T-helper 22 cell (primary cell): ENCODE results near the gene NUBP2.
"Not testable (repeated sequence)": the region's sequence is repeated elsewhere in the genome, so short reads cannot be mapped to it uniquely, and the experiment has no call there.

Experiments used
- DNase-seq: peaks from one replicate; pipeline ENCODE4 v3.0.0-alpha.2; 2020; ENCODE audit warnings: low read depth

The NUBP2 gene

DNA sequence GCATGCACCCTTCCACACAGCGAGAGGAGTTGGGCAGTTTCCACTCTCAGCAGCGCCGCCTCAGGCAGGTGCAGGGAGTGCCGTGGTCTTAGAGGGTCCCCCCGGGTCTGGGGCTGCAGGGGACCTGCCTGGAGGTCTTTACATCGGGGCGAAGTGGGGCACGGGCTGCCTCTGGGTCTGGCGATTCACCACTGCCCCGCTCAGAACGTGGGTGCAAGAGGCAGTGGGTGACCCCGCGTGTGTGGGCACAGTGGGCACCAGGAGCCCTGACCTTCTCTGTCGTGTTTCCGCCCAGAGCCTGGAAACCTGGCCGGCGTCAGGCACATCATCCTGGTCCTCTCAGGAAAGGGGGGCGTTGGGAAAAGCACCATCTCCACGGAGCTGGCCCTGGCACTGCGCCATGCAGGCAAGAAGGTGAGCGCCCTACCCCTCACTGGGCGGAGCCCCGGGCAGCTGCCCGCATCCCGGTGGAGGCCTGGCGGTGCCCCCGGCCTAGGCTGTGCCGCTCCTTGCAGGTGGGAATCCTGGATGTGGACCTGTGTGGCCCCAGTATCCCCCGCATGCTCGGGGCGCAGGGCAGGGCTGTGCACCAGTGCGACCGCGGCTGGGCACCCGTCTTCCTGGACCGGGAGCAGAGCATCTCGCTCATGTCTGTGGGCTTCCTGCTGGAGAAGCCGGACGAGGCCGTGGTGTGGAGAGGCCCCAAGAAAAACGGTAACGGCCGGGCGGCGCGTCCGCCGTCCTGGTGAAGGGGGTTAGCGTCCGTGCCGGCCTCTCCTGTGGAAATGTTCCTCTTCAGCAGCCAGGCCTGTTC is 3.7 kb downstream of the NUBP2 start:
- DNase-seq = no peak

DNA sequence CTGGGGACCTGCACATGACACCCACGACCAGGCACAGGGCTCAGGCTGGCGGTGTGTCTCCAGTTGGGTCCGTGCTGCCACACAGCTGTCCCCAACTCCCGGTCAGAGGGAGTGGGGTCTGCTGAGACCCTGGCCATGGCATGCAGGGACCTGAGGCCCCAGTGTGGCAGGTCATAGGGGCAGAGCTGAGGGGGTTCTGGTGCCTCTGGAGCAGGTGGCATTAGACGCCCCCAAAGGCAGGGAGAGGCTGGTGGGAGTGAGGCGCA is 4.2 kb downstream of the NUBP2 start:
- no peak for DNase-seq

- no peak for DNase-seq
Observed at GRCh38 chr16:1787322-1788094, 4.7 kb downstream of the NUBP2 start.

GRCh38 chr16:1788095-1788707 is 5.4 kb downstream of the NUBP2 start:
- DNase-seq = no peak

DNA sequence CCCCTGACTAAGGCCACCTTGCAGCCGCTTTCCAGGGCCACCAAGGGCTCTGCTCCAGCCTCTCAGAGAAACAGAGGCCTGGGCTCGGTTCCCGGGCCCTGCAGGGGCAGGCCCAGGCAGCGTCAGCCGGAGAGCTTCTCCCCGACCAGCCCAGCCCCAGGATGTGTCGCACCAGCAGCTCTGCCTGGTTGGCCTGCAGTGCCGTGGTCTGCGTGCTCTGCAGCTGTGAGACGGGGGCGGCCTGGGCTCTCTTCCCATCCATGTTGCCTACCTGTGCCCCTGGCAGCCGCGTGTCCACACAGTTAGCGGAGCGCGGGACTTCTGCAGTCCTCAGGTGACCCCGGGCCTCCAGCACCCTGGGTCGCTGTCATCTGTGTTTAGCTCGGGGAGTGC is 5.9 kb downstream of the NUBP2 start:
- DNase-seq = no peak

DNA sequence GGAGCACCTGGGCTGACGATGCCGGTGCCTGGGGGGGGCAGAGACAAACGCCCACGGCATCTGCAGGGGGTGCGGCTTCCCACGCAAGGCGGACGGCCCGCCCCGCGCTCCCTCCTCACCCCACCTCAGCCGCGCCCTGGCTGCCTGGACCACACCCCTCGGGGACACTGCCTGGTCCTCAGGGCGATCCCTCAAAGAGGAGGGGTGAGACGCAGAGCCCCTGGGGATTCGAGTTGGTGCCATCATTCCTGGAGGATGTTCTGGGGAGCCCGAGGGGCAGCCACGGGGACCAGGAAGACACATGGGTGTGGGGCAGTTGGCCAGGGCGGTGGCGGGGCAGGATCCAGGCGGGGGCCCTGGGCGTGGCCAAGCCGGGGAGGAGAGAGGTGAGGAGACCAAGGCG is 6.9 kb downstream of the NUBP2 start:
- DNase-seq = no peak

DNA sequence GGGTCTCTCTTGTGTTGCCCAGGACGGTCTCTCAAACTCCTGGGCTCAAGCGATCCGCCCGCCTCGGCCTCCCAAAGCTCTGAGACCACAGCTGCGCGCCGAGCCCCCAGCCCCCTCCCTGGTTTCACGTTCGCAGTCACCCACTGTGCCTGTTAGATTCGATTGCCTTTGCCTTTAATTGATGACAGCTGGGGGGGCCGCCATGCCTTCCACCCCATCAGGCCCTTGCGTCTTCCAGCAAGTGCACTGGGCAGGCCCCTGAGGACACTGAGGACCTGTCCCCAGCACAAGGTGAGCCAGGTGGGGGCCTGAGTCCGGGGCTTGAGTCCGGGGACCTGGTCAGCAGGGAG is 7.5 kb downstream of the NUBP2 start:
- no peak for DNase-seq

- no peak for DNase-seq
Observed at GRCh38 chr16:1790611-1791255, 8.0 kb downstream of the NUBP2 start.

- DNase-seq = no peak
Observed at GRCh38 chr16:1791256-1791942, 8.6 kb downstream of the NUBP2 start.

- DNase-seq = no peak
Observed at GRCh38 chr16:1791943-1792812, 9.4 kb downstream of the NUBP2 start.

DNA sequence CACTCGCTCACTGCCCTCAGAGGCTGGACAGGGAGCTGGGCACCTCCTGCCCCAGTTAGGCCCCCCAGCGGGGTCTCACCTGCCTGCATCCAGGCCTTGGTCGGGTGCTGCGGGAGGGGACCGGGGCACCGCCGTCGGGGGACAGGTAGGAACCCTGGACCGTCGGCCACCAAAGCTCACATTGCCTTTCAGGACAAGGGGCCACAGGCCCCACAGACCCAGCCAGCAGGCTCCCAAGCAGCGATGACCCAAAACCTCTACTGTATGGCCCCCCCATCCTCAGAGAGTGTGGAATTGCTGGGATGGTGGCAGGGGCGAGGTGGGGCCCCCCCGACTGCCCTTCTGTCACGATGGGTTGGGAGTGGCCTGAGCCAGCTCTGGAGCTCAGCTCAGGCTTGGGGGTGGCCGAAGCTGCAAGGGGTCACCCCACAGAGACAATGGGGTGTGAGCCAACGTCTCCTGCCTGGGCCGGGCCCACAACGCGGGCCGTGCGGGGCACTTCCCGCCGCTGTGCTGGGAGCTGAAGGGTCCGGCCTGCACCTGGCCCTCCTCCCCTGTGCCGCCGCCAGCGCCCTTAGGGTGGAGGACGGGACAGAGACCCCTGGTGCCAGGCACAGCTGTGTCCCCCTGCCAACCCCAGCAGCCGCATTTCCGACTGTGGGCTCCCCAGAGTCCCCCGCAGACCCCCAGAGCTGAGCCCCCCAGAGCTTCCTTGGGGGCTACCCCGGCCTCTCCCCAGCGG is 10.2 kb downstream of the NUBP2 start:
- DNase-seq = no peak

GRCh38 chr16:1793578-1794220 is 10.9 kb downstream of the NUBP2 start, which contains the start of gene IGFALS:
Gene IGFALS, minus strand, starts transcription at chr16:1793705. Its CDS starts 53 bp downstream, at chr16:1793652.
- DNase-seq = no peak

GRCh38 chr16:1794221-1794871 is 11.6 kb downstream of the NUBP2 start:
- DNase-seq = no peak

GRCh38 chr16:1794908-1795666 is 12.3 kb downstream of the NUBP2 start:
- DNase-seq = no peak

DNA sequence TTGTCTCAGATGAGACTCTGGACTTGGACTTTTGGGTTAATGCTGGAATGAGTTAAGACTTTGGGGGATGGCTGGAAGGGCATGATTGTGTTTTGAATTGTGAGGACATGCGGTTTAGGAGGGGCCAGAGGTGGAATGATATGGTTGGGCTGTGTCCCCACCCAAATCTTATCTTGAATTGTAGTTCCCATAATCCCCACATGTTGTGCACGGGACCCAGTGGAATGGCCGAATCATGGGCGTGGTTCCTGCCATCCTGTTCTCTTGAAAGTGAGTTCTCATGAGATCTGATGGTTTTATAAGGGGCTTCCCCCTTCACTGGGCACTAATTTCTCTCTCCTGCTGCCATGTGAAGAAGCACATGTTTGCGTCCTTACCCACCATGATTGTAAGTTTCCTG is 16.5 kb downstream of the NUBP2 start:
- DNase-seq = not testable (repeated sequence)

GRCh38 chr16:1800701-1801100 is 17.9 kb downstream of the NUBP2 start:
- no peak for DNase-seq

DNA sequence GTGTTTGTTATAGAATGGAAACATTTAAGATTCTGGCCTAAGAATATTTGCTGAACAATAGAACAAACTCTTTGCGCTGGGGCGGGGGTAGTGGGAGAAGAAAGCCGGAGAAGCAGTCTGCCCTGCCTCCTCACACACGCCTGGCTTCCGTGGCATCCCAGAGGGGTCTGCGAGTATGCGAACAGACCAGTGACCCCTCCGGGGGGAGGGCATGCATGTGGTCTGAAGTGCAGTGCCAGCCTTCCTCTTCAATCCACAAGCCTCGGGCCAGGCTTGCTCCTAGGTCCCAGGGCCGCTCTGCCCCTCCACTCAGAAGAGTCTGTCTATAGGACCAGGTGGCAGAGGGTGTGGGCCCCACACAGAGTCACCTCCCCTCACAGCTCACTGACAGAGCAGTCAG is 24.9 kb downstream of the NUBP2 start:
- no peak for DNase-seq

- DNase-seq = no peak
Observed at GRCh38 chr16:1808691-1809090, 25.9 kb downstream of the NUBP2 start.
